Neural cell (in vitro differentiated cells): ENCODE results near the gene MINDY4. TPM values are rescaled to one million over a fixed set of nuclear protein-coding genes. Genes with fewer than 3 reads are reported as not detected.

ENCODE experiments used
- H2AFZ ChIP-seq: fragments of 200-600, 300-800 bp; sonication (generic), shearing (Covaris generic); 2 replicates; pipeline ENCODE4 v1.6.0; 2014; ENCODE audit warnings: low read depth, mild to moderate bottlenecking, antibody characterized with exemption, low read length, moderate library complexity
- H3F3A ChIP-seq: fragments of 200-600 bp; shearing (Covaris generic); 2 replicates; pipeline ENCODE4 v1.6.1; 2016; ENCODE audit warnings: mild to moderate bottlenecking, moderate library complexity, mixed read lengths, antibody characterized with exemption, low read length; ENCODE audit not compliant: insufficient read depth, poor library complexity, severe bottlenecking
- H3K27ac ChIP-seq: fragments of 200-600, 300-800 bp; sonication (generic), shearing (Covaris generic); 2 replicates; pipeline ENCODE4 v1.5.1; 2014; ENCODE audit warnings: mild to moderate bottlenecking, low read length, moderate library complexity
- H3K27me3 ChIP-seq: fragments of 300-800, 200-600 bp; sonication (generic), shearing (Covaris generic); 2 replicates; pipeline ENCODE4 v1.6.0; 2014; ENCODE audit warnings: mild to moderate bottlenecking, low read depth, low read length, moderate library complexity; ENCODE audit not compliant: insufficient read depth
- H3K36me3 ChIP-seq: fragments of 300-800, 200-600 bp; sonication (generic), shearing (Covaris generic); 2 replicates; pipeline ENCODE4 v1.5.1; 2014; ENCODE audit warnings: mild to moderate bottlenecking, antibody characterized with exemption, low read length, moderate library complexity; ENCODE audit not compliant: insufficient read depth
- H3K4me2 ChIP-seq: fragments of 300-800, 200-600 bp; sonication (generic), shearing (Covaris generic); 2 replicates; pipeline ENCODE4 v1.6.0; 2014; ENCODE audit warnings: mild to moderate bottlenecking, low read length
- H3K4me3 ChIP-seq: fragments of 300-800, 200-600 bp; sonication (generic), shearing (Covaris generic); 2 replicates; pipeline ENCODE4 v1.5.1; 2014; ENCODE audit warnings: mild to moderate bottlenecking, low read length, moderate library complexity
- H3K79me2 ChIP-seq: fragments of 200-600 bp; shearing (Covaris generic); replicated peaks from 2 replicates; pipeline ENCODE4 v1.6.0; 2014; ENCODE audit warnings: mild to moderate bottlenecking, low read length, moderate library complexity; ENCODE audit not compliant: insufficient read depth
- H3K9ac ChIP-seq: fragments of 300-800, 200-600 bp; sonication (generic), shearing (Covaris generic); 2 replicates; pipeline ENCODE4 v1.6.1; 2016; ENCODE audit warnings: mild to moderate bottlenecking, low read length, mixed read lengths
- H3K9me2 ChIP-seq: fragments of 200-600 bp; shearing (Covaris generic); 2 replicates; pipeline ENCODE4 v1.6.1; 2016; ENCODE audit warnings: mild to moderate bottlenecking, low read length, mixed read lengths; ENCODE audit not compliant: insufficient read depth
- H3K9me3 ChIP-seq: fragments of 200-600, 300-800 bp; sonication (generic), shearing (Covaris generic); 2 replicates; pipeline ENCODE4 v1.6.1; 2016; ENCODE audit warnings: mild to moderate bottlenecking, mixed run types, low read length, moderate library complexity, mixed read lengths
- H4K20me1 ChIP-seq: fragments of 200-600 bp; shearing (Covaris generic); 2 replicates; pipeline ENCODE4 v1.6.1; 2016; ENCODE audit warnings: mild to moderate bottlenecking, mixed run types; ENCODE audit not compliant: insufficient read depth
- CTCF ChIP-seq: fragments of 450-650 bp; IDR thresholded peaks from 2 replicates; pipeline ENCODE4 v1.5.1; 2014; ENCODE audit warnings: antibody characterized with exemption, mild to moderate bottlenecking, moderate library complexity; ENCODE audit not compliant: poor library complexity, severe bottlenecking
- EP300 ChIP-seq: fragments of 450-650 bp; conservative IDR thresholded peaks from 2 replicates; pipeline ENCODE4 v1.6.1; 2014; ENCODE audit warnings: antibody characterized with exemption, mild to moderate bottlenecking, moderate library complexity; ENCODE audit not compliant: poor library complexity, severe bottlenecking
- EZH2 ChIP-seq: fragments of 200-600, 300-800 bp; shearing (Covaris generic), sonication (generic); IDR thresholded peaks from 2 replicates; pipeline ENCODE4 v1.6.1; 2014; ENCODE audit warnings: antibody characterized with exemption, low read length, borderline replicate concordance, mild to moderate bottlenecking; ENCODE audit not compliant: insufficient read depth, poor library complexity, severe bottlenecking
- MXI1 ChIP-seq: fragments of 450-650 bp; conservative IDR thresholded peaks from 2 replicates; pipeline ENCODE4 v1.6.1; 2014; ENCODE audit warnings: antibody characterized with exemption, mild to moderate bottlenecking; ENCODE audit not compliant: poor library complexity, severe bottlenecking
- POLR2AphosphoS5 ChIP-seq: IDR thresholded peaks from 2 replicates; pipeline ENCODE4 v1.6.1; 2012
- RAD21 ChIP-seq: fragments of 450-650 bp; conservative IDR thresholded peaks from 2 replicates; pipeline ENCODE4 v1.6.1; 2014; ENCODE audit warnings: antibody characterized with exemption, mild to moderate bottlenecking, moderate library complexity
- REST ChIP-seq: IDR thresholded peaks from 2 replicates; pipeline ENCODE4 v1.6.1; 2012; ENCODE audit warnings: borderline replicate concordance
- SMC3 ChIP-seq: fragments of 450-650 bp; conservative IDR thresholded peaks from 2 replicates; pipeline ENCODE4 v1.6.1; 2014; ENCODE audit warnings: antibody characterized with exemption, mild to moderate bottlenecking, moderate library complexity; ENCODE audit not compliant: poor library complexity
- TAF1 ChIP-seq: IDR thresholded peaks from 2 replicates; pipeline ENCODE4 v1.6.1; 2012; ENCODE audit warnings: low read depth
- polyA plus RNA-seq: library from polyadenylated mRNA; depleted of rRNA; stranded (reverse); fragments of >200 nt; gene quantifications from 2 replicates; pipeline ENCODE4 v1.2.3, GENCODE V29; 2014

MINDY4 gene
- polyA plus RNA-seq, 1 donor from 2014 or later, result 1.0 TPM

GRCh38 chr7:30938435-30939316 is 167.5 kb downstream of the MINDY4 start:
- H4K20me1 ChIP-seq, result no peaks in the 10 kb centered on the region
- H3K36me3 ChIP-seq, result no peaks in the 10 kb centered on the region
- no peaks in the 10 kb centered on the region for H3K27me3 ChIP-seq
- no peak overlapping the region for H3K9ac ChIP-seq
- H3K9me3 ChIP-seq, result no peaks in the 10 kb centered on the region
- H3K9me2 ChIP-seq, result no peaks in the 10 kb centered on the region
- H3K4me2 ChIP-seq, result no peak overlapping the region
- H3K79me2 ChIP-seq, result no peaks in the 10 kb centered on the region
- no peak overlapping the region for H3K27ac ChIP-seq
- H3K4me3 ChIP-seq, result peak overlapping the region; percentile 35
- TF ChIP-seq TAF1, result no peak
- peak; percentile 28 for TF ChIP-seq RAD21
- no peak for TF ChIP-seq EP300
- TF ChIP-seq CTCF, result peak; percentile 77
- TF ChIP-seq EZH2, result no peak
- TF ChIP-seq SMC3, result peak; percentile 54
- TF ChIP-seq REST, result no peak
- TF ChIP-seq MXI1, result no peak
- no peak for TF ChIP-seq POLR2AphosphoS5
- no peaks in the 10 kb centered on the region for H3F3A ChIP-seq
- H2AFZ ChIP-seq, result peak overlapping the region; percentile 17

- Histone ChIP-seq H2AFZ (no peak overlapping the region), H3K9ac (no peak overlapping the region), H3K36me3 (no peaks in the 10 kb centered on the region), H4K20me1 (no peaks in the 10 kb centered on the region), H3K4me2 (no peak overlapping the region), H3K27ac (no peak overlapping the region), H3K4me3 (no peak overlapping the region), H3K27me3 (no peaks in the 10 kb centered on the region), H3K9me2 (no peaks in the 10 kb centered on the region), H3K79me2 (no peaks in the 10 kb centered on the region), H3F3A (no peaks in the 10 kb centered on the region), H3K9me3 (no peaks in the 10 kb centered on the region)
- TF ChIP-seq CTCF (no peak), SMC3 (no peak), MXI1 (no peak), TAF1 (no peak), RAD21 (no peak), EZH2 (no peak), REST (no peak), EP300 (no peak), POLR2AphosphoS5 (no peak)
Observed at GRCh38 chr7:30941582-30942323, 170.5 kb downstream of the MINDY4 start.
